Activated T-helper 17 cell treated with anti-CD3 and anti-CD28 coated beads, Interleukin-2, amount 50 U/mL, for 72 hours (primary cell): ENCODE data around the gene MFSD12. TPM values are rescaled to one million over a fixed set of nuclear protein-coding genes. Genes with fewer than 3 reads are reported as not detected.

Experiments used
- ATAC-seq: fragments of 150-1000 bp; cut with Tn5 transposase; replicated peaks from 2 replicates; pipeline ENCODE4 v1.10.0; 2021; ENCODE audit warnings: mild to moderate bottlenecking, moderate library complexity
- H3K27ac Mint-ChIP-seq: one replicate; pipeline ENCODE4 v1.8.0; 2022; ENCODE audit warnings: mixed read lengths
- H3K27me3 Mint-ChIP-seq: one replicate; pipeline ENCODE4 v1.8.0; 2022; ENCODE audit warnings: mixed read lengths
- H3K36me3 Mint-ChIP-seq: one replicate; pipeline ENCODE4 v1.8.0; 2022; ENCODE audit warnings: low read depth, mild to moderate bottlenecking, mixed read lengths
- H3K4me1 Mint-ChIP-seq: one replicate; pipeline ENCODE4 v1.8.0; 2022; ENCODE audit warnings: mixed read lengths
- H3K4me3 Mint-ChIP-seq: one replicate; pipeline ENCODE4 v1.8.0; 2022; ENCODE audit warnings: mild to moderate bottlenecking, mixed read lengths
- H3K9me3 Mint-ChIP-seq: one replicate; pipeline ENCODE4 v1.8.0; 2022; ENCODE audit warnings: mixed read lengths
- total RNA-seq, 2 donors: library from RNA; stranded (reverse); gene quantifications; one replicate each; pipeline ENCODE4 v1.2.3, GENCODE V29; 2022

MFSD12 gene
- total RNA-seq, 2 donors from 2014 or later = 38.3 to 64.1 TPM

- no peaks in the 10 kb centered on the region for H3K27me3 Mint-ChIP-seq
- H3K4me3 Mint-ChIP-seq = peak overlapping the region; percentile 89
- no peaks in the 10 kb centered on the region for H3K9me3 Mint-ChIP-seq
- H3K4me1 Mint-ChIP-seq = peaks cover 21% of the 10 kb centered on the region
- H3K36me3 Mint-ChIP-seq = no peaks in the 10 kb centered on the region
- peak overlapping the region; percentile 80 for H3K27ac Mint-ChIP-seq
- ATAC-seq = no peak
These were observed 1.5 kb downstream of the MFSD12 start for GRCh38 chr19:3555653-3556422.

GRCh38 chr19:3554254-3555083, 2.9 kb downstream of the MFSD12 start:
- Mint-ChIP-seq H3K36me3 (peaks cover under 1% of the 10 kb centered on the region), H3K9me3 (no peaks in the 10 kb centered on the region), H3K4me3 (peak overlapping the region; percentile 89), H3K4me1 (peaks cover 21% of the 10 kb centered on the region), H3K27ac (peak overlapping the region; percentile 80), H3K27me3 (no peaks in the 10 kb centered on the region)
- ATAC-seq = no peak

GRCh38 chr19:3551792-3552095, 5.6 kb downstream of the MFSD12 start:
- Mint-ChIP-seq H3K4me3 (no peak overlapping the region), H3K4me1 (peaks cover 20% of the 10 kb centered on the region), H3K27me3 (no peaks in the 10 kb centered on the region), H3K36me3 (peaks cover 5% of the 10 kb centered on the region), H3K9me3 (no peaks in the 10 kb centered on the region), H3K27ac (peak overlapping the region; percentile 41)
- ATAC-seq = no peak

- peak overlapping the region; percentile 41 for H3K27ac Mint-ChIP-seq
These were observed 6.2 kb downstream of the MFSD12 start for GRCh38 chr19:3550947-3551791.

GRCh38 chr19:3549816-3550215, 7.6 kb downstream of the MFSD12 start:
- peaks cover 17% of the 10 kb centered on the region for H3K36me3 Mint-ChIP-seq
- no peak for ATAC-seq
- peaks cover 10% of the 10 kb centered on the region for H3K4me1 Mint-ChIP-seq
- no peaks in the 10 kb centered on the region for H3K27me3 Mint-ChIP-seq
- no peak overlapping the region for H3K27ac Mint-ChIP-seq
- no peak overlapping the region for H3K4me3 Mint-ChIP-seq
- no peaks in the 10 kb centered on the region for H3K9me3 Mint-ChIP-seq

More at GRCh38 chr19:3550947-3551791, 6.2 kb downstream of the MFSD12 start:
- no peaks in the 10 kb centered on the region for H3K27me3 Mint-ChIP-seq
- no peak overlapping the region for H3K4me3 Mint-ChIP-seq
- H3K9me3 Mint-ChIP-seq = no peaks in the 10 kb centered on the region
- no peak for ATAC-seq
- peaks cover 15% of the 10 kb centered on the region for H3K4me1 Mint-ChIP-seq
- peaks cover 5% of the 10 kb centered on the region for H3K36me3 Mint-ChIP-seq

- no peak overlapping the region for H3K27ac Mint-ChIP-seq
- no peak for ATAC-seq
- peaks cover 10% of the 10 kb centered on the region for H3K4me1 Mint-ChIP-seq
- no peak overlapping the region for H3K4me3 Mint-ChIP-seq
- H3K36me3 Mint-ChIP-seq = peaks cover 18% of the 10 kb centered on the region
- H3K9me3 Mint-ChIP-seq = no peaks in the 10 kb centered on the region
- H3K27me3 Mint-ChIP-seq = no peaks in the 10 kb centered on the region
These were observed 8.8 kb downstream of the MFSD12 start for GRCh38 chr19:3548606-3549005.

GRCh38 chr19:3547767-3548282, 9.6 kb downstream of the MFSD12 start:
- H3K4me3 Mint-ChIP-seq = no peak overlapping the region
- H3K36me3 Mint-ChIP-seq = peaks cover 18% of the 10 kb centered on the region
- no peaks in the 10 kb centered on the region for H3K27me3 Mint-ChIP-seq
- H3K4me1 Mint-ChIP-seq = peaks cover 10% of the 10 kb centered on the region
- no peaks in the 10 kb centered on the region for H3K9me3 Mint-ChIP-seq
- H3K27ac Mint-ChIP-seq = no peak overlapping the region
- ATAC-seq = no peak

- ATAC-seq = no peak
- Mint-ChIP-seq H3K4me1 (peaks cover 10% of the 10 kb centered on the region), H3K27me3 (no peaks in the 10 kb centered on the region), H3K4me3 (no peak overlapping the region), H3K9me3 (no peaks in the 10 kb centered on the region), H3K27ac (no peak overlapping the region), H3K36me3 (peaks cover 18% of the 10 kb centered on the region)
These were observed 10.1 kb downstream of the MFSD12 start for GRCh38 chr19:3547301-3547731.

GRCh38 chr19:3546119-3546518, 11.3 kb downstream of the MFSD12 start:
- no peak for ATAC-seq
- Mint-ChIP-seq H3K4me3 (no peak overlapping the region), H3K27me3 (no peaks in the 10 kb centered on the region), H3K27ac (peak overlapping the region; percentile 85), H3K4me1 (peaks cover 5% of the 10 kb centered on the region), H3K36me3 (peaks cover 18% of the 10 kb centered on the region), H3K9me3 (no peaks in the 10 kb centered on the region)

GRCh38 chr19:3545669-3546034, 11.7 kb downstream of the MFSD12 start:
- Mint-ChIP-seq H3K4me1 (peaks cover 5% of the 10 kb centered on the region), H3K36me3 (peaks cover 18% of the 10 kb centered on the region), H3K27ac (peak overlapping the region; percentile 85), H3K27me3 (no peaks in the 10 kb centered on the region), H3K4me3 (peak overlapping the region; percentile 13), H3K9me3 (no peaks in the 10 kb centered on the region)
- no peak for ATAC-seq

GRCh38 chr19:3544742-3545668, 12.4 kb downstream of the MFSD12 start:
- Mint-ChIP-seq H3K9me3 (no peaks in the 10 kb centered on the region), H3K36me3 (peaks cover 18% of the 10 kb centered on the region), H3K27ac (peak overlapping the region; percentile 85), H3K27me3 (no peaks in the 10 kb centered on the region), H3K4me1 (peaks cover 5% of the 10 kb centered on the region), H3K4me3 (peak overlapping the region; percentile 13)
- peak; percentile 78 for ATAC-seq

- no peak for ATAC-seq
- Mint-ChIP-seq H3K36me3 (peaks cover 13% of the 10 kb centered on the region), H3K27me3 (no peaks in the 10 kb centered on the region), H3K9me3 (no peaks in the 10 kb centered on the region), H3K4me3 (no peak overlapping the region), H3K4me1 (peaks cover 5% of the 10 kb centered on the region), H3K27ac (no peak overlapping the region)
These were observed 13.4 kb downstream of the MFSD12 start for GRCh38 chr19:3544058-3544376.

GRCh38 chr19:3543150-3544057, 14.0 kb downstream of the MFSD12 start:
- Mint-ChIP-seq H3K27me3 (no peaks in the 10 kb centered on the region), H3K4me1 (peaks cover 5% of the 10 kb centered on the region), H3K4me3 (no peak overlapping the region), H3K27ac (no peak overlapping the region), H3K36me3 (peaks cover 13% of the 10 kb centered on the region), H3K9me3 (no peaks in the 10 kb centered on the region)
- no peak for ATAC-seq
